NCI-H748 (cell line): ENCODE data around the gene SNX20.

Source experiments
- DNase-seq: peaks from one replicate; lab custom pipeline; 2025; ENCODE audit not compliant: unreplicated experiment; lab: John Stamatoyannopoulos, UW

Gene SNX20

GRCh38 chr16:50705436-50706110, 24.5 kb upstream of the SNX20 start:
- DNase-seq: no peak

DNA sequence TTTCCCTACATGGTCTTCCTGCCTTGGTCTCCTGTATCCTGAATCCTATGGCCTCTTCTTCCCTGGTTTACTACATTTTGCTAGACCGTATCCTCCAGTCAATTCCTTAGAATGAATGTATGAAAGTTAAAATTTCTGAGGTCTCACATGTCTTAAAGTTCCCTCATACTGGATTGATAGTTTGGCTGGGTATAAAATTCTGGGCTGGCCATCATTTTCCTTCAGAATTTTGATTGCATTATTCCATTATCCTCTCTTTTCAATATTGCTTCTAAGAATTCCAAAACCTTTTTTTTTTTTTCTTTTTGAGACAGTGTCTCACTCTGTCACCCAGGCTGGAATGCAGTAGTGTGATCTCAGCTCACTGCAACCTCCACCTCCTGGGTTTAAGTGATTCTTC, 23.1 kb upstream of the SNX20 start:
- no peak for DNase-seq

- DNase-seq: no peak
These were observed 21.6 kb upstream of the SNX20 start for GRCh38 chr16:50702725-50703124.

DNA sequence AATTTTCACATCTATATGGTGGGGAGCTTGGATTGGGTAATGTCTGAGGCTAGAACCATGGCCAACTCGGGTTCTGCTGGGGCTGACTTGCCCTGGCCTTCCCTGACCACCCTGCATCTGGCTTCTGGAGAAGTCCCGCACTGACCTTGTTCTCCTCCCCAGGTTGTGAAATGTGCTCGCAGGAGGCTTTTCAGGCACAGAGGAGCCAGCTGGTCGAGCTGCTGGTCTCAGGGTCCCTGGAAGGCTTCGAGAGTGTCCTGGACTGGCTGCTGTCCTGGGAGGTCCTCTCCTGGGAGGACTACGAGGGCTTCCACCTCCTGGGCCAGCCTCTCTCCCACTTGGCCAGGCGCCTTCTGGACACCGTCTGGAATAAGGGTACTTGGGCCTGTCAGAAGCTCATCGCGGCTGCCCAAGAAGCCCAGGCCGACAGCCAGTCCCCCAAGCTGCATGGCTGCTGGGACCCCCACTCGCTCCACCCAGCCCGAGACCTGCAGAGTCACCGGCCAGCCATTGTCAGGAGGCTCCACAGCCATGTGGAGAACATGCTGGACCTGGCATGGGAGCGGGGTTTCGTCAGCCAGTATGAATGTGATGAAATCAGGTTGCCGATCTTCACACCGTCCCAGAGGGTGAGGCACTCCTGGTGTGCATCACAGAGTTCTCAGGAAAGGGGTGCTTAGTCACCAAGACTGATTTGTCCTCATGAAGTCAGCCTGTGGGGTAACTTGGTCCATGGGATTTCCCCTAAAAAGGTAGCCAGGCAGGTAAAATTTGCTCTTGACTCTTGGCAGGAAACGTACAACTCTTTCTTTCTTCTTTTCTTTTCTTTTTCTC, 18.4 kb upstream of the SNX20 start:
- no peak for DNase-seq

GRCh38 chr16:50697881-50698767, 17.0 kb upstream of the SNX20 start:
- no peak for DNase-seq

GRCh38 chr16:50697421-50697715, 16.3 kb upstream of the SNX20 start:
- DNase-seq: no peak

DNA sequence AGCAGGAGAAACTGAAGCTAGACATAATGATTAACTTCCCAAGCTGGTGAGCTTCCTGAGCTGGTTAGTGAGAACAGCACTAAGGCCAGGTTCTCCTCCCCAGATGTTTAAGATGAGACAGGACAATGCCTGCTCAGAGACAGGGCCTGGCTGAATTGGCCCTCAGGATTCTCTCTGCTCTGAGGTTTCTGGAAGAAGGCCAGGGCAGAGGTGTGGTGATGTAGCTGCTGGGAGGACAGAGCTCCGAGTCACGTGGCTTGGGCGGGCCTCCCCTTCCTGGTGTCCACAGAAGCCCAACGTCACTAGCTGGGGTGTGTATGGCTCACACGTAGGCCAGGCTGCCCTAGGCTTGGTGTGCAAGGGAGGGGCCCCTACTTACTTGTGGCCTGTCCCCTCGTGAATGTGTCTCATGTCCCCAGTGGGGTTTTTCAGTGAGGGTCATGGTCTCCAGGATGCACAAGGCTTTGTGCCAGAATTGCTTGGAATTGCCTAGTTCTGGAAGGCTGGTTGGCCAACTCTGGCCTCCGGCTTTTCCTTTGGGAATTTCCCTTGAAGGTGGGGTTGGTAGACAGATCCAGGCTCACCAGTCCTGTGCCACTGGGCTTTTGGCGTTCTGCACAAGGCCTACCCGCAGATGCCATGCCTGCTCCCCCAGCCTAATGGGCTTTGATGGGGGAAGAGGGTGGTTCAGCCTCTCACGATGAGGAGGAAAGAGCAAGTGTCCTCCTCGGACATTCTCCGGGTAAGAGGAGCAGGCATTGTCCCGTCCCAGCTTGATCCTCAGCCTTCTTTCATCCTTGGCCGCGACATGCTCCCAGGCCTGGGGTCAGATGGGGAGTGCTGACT, 15.7 kb upstream of the SNX20 start:
- DNase-seq: no peak

DNA sequence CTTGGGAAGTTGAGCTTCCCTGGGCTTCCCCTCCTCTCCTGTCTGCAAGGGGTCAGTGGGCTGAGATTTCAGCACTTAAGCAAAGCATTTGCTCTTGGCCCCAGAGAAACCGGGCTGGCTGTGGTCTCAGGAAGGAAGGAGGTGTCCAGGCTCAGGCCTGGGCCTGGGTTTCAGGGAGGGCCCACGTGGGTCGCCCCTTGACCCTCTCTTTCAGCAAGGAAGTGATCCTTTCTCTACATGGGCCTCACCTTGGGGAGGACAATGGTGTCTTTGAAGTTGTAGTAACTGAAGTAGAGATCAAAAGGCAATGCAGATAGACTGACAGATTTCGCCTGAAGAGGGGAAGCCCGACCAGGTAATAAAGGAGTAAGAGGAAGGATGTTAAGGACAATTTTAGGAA, 15.0 kb upstream of the SNX20 start:
- no peak for DNase-seq

DNA sequence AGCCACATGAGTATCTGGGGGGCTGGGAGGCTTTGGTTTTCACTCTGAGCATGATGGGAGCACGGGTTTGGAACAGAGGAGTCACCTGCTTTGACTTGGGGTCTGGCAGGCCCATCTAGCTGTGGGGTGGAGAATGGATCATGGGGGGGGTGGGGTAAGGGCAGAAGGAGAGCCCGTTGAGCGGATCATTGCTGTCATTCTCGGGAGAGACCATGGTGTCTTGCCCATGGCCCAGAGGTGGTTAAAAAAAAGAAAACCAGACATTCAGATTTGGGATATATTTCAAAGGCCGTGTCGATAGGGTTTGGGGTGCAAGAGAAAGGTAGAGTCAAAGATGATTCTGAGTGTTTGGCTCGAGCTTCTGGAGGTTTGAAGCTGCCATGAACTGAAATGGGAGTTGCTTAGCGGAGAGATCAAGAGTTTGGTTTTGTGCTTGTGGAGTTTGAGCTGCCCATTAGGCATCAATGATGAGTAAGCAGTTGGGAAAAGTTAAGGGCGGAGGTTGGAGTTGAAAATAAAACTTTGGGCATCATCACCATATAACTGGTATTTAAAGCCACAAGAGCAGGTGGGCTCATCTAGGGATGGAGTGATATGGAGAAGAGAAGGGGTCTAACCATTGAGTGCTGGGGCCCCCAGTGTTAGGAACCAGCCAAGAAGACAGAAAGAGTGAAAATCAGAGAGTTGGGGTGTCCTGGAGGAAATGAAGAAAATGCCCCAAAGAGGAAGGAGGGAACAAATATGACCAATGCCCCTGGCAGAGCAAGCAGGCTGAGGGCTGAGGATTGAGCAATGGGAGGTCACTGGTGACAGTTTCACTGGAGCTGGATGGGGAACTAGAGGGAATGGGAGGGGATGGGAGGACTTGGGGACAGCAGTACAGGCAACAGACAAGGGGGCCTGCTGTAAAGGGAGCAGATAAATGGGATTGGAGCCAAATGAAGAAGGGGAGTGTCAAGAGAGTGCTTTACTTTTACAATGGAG, 14.2 kb upstream of the SNX20 start:
- DNase-seq: no peak

GRCh38 chr16:50694206-50694605, 13.1 kb upstream of the SNX20 start:
- DNase-seq: no peak

DNA sequence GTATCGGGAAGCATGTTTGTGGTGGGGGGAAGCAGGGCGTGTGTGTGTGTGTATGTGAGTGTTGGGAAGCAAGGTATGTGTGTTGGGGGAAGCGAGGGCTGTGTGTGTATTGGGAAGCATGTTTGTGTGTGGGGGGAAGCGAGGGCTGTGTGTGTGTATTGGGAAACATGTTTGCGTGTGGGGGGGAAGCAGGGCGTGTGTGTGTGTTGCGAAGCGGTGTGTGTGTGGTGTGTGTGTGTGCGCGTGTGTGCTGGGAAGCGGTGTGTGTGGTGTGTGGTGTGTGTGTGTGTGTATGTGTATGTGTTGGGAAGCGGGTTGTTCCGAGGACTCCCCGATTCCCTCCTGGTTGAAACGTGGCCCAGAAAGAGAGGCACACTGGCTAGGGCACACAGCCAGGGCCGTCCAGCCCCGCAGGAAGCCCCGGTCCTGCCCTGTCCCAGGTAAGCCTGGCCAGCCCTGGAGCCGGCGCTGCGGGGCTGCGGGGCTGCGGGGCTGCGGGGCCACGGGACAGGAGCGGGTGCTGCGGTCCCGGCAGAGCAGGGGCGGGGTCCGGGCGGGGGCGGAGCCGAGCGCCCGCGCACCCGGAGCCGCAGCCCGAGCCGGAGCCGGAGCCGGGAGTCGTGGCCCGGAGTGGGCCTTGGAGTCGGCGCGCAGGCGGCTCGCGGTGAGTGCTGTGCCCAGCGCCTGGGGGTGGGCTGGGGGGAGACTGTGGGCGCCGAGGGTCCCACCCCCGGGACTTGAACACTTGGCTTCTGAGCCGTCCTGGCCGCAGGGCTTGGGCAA, 12.1 kb upstream of the SNX20 start, which contains the start of gene NOD2:
NOD2 (plus strand) TSS at position 608 of the 783 bp plus-strand sequence. CDS start 5,890 bp downstream, outside the sequence.
- DNase-seq: no peak

GRCh38 chr16:50692644-50692998, 11.5 kb upstream of the SNX20 start:
- DNase-seq: no peak

DNA sequence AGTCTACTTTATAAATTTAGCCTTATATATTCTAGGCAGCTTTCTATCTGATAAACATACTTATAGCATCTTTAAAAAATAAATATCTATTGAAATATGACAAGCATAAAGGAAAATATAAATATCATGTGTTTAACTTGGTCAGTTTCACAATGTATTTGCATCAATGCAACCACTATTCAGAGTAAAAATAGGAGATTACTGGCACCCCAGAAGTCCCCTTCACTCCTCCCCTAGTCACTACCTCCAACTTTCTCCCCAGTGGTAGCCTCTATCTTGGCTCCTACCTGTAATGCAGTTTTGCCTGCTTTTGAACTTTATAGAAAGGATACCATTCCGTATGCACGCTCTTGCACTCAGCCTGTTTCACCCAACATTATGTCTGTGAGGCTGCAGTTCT, 9.1 kb upstream of the SNX20 start:
- no peak for DNase-seq

- no peak for DNase-seq
These were observed 7.8 kb upstream of the SNX20 start for GRCh38 chr16:50688867-50689266.

- DNase-seq: no peak
These were observed 7.0 kb upstream of the SNX20 start for GRCh38 chr16:50688083-50688482.

DNA sequence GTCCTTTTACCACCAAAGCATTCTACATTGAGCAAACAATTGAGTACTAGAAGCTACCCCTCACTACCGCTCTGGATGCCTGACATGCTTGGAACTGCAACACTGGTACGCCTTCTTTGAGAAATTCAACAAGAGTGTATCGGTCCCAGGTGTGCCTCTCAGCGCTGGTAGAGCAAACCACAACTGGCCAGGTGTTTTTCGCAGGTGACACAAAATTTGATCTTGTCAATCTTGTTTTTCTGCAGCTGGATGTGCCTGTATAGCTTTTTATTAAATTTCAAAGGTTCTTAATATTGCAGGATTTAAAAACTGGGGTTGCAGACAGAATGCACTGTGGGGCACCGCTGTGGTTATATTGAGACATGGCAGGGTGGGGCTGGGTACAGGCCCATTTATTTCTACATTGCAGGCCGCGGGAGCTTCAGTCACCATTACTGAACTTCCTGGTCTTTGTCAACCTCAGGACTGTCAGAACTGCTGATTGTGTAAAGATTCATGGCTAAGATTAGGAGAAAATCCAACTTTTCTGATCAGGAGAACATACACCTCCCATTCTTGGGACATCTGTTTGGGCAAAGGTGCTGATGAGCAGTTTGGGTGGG, 4.5 kb upstream of the SNX20 start:
- no peak for DNase-seq

GRCh38 chr16:50684823-50685461, 3.8 kb upstream of the SNX20 start:
- no peak for DNase-seq
